HG02623 (cell line): ENCODE measurements around the gene PHF5A.

ENCODE experiments used
- ATAC-seq: cut with Tn5 transposase; IDR thresholded peaks from one replicate; pipeline ENCODE4 v1.9.1; 2021; ENCODE audit warnings: moderate library complexity; ENCODE audit not compliant: unreplicated experiment

PHF5A gene

GRCh38 chr22:41468381-41469217, at the start of gene PHF5A, which contains the start of gene ACO2:
TSS of gene PHF5A (minus strand) at chr22:41468692. CDS start at chr22:41468653, 39 bp downstream.
TSS of gene ACO2 (plus strand) at chr22:41469117. CDS start at chr22:41469147, 30 bp downstream.
- peak; percentile 85 for ATAC-seq

GRCh38 chr22:41518048-41518347, 49.5 kb upstream of the PHF5A start:
- ATAC-seq = no peak

GRCh38 chr22:41517172-41518047, 48.9 kb upstream of the PHF5A start:
- ATAC-seq = no peak

- ATAC-seq = no peak
These were observed 48.0 kb upstream of the PHF5A start for GRCh38 chr22:41516462-41516861.

DNA sequence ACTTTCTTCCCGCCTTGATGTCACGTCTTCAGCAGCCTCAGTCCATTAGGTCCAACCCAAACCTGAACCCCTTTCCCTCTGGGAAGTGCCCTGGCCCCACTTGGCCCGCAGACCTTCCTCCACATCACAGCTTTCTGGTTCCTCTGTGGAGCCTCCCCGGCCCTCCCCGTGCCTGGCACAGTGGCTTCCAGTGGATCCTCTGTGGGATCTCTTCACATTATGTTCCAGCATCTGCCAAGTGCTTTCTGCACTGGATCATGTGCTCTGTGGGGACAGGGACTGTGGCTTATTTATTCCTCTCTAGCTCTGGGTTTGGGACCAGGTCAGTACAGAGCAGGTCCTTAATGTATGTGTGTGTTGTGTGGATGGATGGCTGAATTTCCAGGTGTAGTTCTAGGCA, 44.9 kb upstream of the PHF5A start:
- no peak for ATAC-seq

GRCh38 chr22:41512421-41513194, 44.1 kb upstream of the PHF5A start:
- ATAC-seq = no peak

DNA sequence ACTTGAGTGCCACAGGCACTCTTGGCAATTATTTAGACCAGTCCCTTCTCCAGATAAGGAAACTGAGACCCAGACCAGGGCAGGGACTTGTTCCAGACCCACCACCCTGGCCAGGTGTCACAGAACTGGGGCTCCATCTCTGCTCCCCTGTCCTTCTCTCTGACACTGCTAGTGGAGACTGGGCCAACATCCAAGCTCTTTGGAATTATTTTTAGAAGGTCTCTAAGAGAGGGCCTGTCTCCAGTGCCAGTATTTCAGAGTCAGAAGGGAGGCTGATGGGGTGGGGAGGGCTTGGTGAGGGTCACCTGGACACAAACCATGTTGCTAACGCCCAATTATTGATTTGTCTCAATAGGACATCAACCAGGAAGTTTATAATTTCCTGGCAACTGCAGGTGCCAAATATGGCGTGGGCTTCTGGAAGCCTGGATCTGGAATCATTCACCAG, 43.1 kb upstream of the PHF5A start:
- ATAC-seq = no peak

GRCh38 chr22:41508770-41509170, 40.3 kb upstream of the PHF5A start:
- ATAC-seq = no peak

DNA sequence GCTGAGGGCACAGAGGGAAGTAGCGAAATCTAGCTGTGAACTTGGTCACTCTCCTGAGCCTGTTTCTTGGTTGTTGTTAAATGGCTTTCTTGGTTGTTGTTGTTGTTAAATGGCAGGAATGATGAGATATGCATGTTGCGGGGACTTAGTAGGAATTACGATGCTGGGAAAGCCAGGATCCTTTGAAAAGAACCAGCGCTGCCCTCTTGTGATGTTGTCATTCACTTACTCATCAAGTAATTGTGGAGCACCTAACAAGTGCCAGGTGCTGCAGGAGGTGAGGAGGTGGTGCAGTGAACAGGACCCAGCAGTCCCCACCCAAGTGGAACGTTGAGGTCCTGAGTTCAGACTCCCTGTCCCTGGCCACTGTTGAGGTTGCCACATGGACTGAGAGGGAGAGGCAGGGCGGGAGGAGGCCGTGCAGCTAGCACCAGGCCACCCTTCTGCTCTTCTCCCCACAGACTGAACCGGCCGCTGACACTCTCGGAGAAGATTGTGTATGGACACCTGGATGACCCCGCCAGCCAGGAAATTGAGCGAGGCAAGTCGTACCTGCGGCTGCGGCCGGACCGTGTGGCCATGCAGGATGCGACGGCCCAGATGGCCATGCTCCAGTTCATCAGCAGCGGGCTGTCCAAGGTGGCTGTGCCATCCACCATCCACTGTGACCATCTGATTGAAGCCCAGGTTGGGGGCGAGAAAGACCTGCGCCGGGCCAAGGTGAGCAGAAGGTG, 39.0 kb upstream of the PHF5A start:
- no peak for ATAC-seq

DNA sequence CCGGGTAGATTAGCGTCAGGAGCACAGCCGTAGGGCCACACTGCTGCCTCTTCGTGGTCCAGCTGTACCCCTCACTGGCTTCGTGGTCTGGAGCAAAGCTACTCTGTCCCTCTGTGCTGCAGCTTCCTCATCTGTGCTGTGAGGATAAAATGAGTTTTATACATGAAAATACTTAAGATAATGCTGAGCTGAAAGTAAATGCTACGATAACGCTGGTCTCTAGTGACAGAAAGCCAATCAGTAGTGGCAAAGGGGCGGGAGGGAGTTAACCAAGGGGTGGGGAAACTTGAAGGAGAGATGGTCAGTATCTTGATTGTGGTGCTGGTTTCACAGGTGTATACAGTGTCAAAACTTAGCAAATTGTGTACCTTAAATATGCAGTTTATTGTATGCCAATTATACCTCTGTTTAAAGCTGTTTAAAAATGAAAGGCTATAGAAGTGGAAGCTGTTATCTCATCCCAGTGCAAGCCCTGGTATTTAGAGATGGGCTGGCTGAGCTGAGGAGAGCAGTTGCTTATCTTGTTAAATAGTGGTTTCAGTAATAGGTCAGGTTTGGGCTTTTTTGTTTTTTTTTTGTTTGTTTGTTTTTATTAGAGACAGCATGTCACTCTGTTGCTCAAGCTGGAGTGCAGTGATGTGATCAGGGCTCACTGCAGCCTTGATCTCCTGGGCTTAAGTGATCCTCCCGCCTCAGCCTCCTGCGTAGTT, 37.2 kb upstream of the PHF5A start:
- ATAC-seq = no peak

DNA sequence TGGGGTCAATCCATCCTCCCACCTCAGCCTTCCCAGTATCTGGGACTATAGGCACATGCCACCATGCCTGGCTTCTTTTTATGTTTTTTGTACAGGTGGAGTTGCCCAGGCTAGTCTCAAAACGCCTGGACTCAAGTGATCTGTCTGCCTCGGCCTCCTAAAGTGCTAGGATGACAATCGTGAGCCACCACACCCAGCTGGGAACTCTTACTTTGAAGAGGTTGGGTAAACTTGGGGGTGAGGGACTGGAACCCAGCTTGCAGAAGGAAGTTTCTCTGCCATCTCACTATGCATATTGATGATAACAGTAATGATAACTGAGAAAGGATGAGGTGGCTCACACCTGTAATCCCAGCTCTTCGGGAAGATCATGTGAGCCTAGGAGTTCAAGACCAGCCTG, 36.3 kb upstream of the PHF5A start:
- no peak for ATAC-seq

- ATAC-seq = no peak
These were observed 35.9 kb upstream of the PHF5A start for GRCh38 chr22:41504397-41504796.

- ATAC-seq = no peak
These were observed 32.7 kb upstream of the PHF5A start for GRCh38 chr22:41501209-41501608.

DNA sequence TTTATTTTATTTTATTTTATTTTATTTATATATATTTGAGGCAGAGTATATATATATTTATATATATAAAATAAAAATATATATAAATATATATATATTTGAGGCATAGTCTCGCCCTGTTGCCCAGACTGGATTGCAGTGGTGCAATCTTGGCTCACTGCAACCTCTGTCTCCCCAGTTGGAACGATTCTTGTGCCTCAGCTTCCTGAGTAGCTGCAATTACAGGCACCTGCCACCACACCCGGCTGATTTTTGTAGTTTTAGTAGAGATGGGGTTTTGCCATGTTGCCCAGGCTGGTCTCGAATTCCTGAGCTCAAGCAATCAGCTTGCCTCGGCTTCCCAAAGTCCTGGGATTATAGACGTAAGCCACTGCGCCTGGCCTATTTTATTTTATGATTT, 31.8 kb upstream of the PHF5A start:
- no peak for ATAC-seq

GRCh38 chr22:41499624-41500280, 31.3 kb upstream of the PHF5A start:
- no peak for ATAC-seq

GRCh38 chr22:41498303-41498835, 29.9 kb upstream of the PHF5A start:
- ATAC-seq = no peak

DNA sequence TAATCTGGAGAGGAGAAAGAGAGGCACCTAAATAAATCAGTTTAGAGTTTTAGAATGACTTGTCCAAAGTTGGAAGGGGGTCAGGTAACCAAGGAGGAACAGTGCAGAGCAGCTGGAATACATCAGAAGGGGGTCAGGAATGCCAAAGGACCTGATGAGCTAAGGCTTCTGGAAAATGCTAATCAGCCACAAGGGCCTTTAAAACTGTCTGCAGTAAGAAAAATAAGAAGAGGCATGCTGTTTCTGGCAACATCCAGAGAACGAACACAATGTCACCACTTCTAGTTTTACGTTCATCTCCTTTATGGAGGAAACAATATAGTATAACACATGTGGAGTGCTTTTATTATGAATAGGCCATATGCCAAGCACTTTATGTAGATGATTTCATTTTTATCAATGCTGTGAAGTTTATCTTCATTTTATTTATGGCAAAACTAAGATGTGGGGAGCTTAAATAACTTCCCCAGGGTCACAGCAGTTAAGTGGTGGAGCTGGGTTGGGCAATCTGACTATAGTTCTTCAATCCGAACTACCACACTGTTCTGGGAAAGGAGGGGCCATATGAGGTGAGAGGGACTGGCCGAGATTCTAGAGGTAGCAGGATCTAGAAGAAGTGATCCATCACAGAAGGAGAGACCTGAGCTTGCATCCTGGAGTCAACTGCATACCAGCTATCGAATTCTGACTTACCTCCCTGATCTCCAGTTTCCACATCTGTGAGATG, 23.0 kb upstream of the PHF5A start:
- no peak for ATAC-seq

GRCh38 chr22:41488596-41489385, 20.3 kb upstream of the PHF5A start:
- no peak for ATAC-seq
